ENCODE measurements around the gene SLC4A8.
"Not testable (repeated sequence)": the region's sequence is repeated elsewhere in the genome, so short reads cannot be mapped to it uniquely, and the experiment has no call there.

Gene SLC4A8

DNA sequence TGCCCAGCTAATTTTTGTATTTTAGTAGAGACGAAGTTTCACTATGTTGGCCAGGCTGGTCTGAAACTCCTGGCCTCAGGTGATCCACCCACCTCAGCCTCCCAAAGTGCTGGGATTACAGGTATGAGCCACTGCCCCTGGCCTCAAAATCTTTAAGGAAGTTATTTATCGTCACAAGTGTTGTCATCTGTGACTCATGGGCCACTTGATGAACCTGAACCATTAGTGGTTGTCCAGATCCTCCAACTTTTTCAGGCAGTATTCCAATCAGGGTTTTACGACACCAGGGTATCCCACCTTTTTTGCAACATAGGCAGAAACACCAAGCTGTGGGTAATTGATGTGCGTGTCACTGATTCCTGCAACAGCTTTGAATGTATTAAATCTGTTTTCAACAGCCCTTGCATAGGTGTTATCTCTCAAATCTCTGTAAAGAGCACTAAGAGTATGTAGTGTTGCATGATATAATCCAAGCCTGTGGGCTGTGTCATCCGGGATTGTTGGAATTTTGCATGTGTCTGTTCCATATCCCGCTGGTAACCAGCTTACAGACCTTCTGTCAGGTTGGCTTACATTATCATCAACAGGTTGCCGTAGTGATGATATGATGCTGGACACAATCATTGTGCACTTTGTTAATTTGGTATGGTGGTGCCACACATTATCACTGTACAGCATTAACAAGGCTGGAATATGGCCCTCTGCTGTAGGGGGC, 87.1 kb downstream of the SLC4A8 start:
- no peak overlapping the region for H3K27ac ChIP-seq
- TF ChIP-seq, protein P1, sequence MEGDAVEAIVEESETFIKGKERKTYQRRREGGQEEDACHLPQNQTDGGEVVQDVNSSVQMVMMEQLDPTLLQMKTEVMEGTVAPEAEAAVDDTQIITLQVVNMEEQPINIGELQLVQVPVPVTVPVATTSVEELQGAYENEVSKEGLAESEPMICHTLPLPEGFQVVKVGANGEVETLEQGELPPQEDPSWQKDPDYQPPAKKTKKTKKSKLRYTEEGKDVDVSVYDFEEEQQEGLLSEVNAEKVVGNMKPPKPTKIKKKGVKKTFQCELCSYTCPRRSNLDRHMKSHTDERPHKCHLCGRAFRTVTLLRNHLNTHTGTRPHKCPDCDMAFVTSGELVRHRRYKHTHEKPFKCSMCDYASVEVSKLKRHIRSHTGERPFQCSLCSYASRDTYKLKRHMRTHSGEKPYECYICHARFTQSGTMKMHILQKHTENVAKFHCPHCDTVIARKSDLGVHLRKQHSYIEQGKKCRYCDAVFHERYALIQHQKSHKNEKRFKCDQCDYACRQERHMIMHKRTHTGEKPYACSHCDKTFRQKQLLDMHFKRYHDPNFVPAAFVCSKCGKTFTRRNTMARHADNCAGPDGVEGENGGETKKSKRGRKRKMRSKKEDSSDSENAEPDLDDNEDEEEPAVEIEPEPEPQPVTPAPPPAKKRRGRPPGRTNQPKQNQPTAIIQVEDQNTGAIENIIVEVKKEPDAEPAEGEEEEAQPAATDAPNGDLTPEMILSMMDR (conservative IDR thresholded peaks at IDR 0.05), result no peak

DNA sequence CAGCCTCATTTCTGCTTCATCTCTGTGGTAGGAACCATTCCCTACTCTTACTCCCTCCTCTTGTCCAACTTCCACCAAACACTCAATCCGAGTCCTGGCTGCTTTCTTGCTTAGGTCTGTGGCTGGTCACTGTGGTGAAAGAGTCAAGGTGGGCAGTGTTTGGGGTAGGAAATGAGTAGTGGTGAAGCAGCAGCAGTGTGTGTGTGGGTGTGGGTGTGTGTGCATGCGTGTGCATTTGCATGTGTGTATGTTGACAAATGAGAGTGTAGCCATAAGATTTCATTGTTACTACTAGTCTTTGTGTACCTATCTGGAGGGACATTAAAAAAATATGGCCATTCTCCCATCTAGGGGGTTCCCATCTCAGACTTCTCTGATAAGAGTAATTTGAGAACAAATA, 87.8 kb downstream of the SLC4A8 start:
- H3K27ac ChIP-seq, result no peak overlapping the region
- TF ChIP-seq, protein P1 (conservative IDR thresholded peaks at IDR 0.05), result no peak

DNA sequence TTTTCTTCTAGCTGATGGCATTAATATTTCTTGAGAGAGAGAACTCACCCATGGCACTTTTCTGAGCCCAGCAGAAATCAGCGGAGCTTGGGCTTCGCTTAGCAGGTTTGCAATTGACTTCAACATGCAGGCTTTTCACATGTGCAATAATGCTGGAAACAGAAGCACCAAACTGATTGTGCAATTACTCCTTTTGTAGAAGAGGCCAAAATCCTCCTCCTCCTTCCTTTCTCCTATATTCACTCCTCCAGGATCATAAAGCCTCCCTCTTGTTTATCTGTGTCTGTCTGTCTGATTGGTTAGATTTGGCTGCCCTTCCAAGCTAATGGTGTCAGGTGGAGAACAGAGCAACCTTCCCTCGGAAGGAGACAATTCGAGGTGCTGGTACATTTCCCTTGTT, 90.4 kb downstream of the SLC4A8 start:
- H3K27ac ChIP-seq, result not testable (repeated sequence)

DNA sequence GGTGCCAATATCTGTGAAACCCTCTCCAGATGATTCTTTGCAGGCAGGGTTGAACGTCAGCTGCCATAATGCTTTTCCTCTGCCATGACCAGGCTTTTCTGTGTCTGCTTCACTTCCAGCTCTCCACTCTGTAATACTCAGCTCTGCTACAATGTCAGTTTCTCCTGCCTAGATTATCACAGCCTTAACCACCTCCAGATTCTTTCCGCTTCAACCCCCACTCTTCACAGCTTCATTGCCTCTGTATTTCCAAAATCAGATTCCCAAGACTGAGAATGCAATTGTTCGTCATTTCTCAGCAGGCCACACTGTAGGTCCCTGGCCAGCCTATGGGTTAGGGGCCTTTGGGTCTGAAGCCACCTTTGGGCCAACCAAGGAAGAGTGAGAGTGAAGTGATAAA, 92.7 kb downstream of the SLC4A8 start:
- TF ChIP-seq, protein P1 (conservative IDR thresholded peaks at IDR 0.05), result no peak
- H3K27ac ChIP-seq, result no peak overlapping the region

DNA sequence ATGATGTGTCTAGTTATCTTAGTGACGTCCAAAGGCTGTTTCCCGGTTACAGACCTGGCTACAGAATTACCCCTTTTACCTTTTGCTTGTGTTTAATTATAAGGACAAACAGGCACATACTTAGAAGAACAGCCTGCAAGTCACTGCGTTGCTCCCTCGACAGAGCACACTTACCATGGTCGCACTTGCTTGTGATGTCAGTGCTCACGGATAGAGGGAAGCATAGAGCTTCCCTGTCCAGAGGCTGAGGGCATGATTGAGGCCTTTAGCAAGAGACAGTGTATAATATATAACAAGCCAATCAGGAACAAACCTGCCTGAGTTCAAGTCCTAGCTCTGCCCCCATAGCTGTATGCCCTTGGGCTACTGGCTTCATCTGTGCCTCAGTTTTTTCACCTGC, 93.2 kb downstream of the SLC4A8 start:
- H3K27ac ChIP-seq, result no peak overlapping the region
- TF ChIP-seq, protein P1 (conservative IDR thresholded peaks at IDR 0.05), result no peak

DNA sequence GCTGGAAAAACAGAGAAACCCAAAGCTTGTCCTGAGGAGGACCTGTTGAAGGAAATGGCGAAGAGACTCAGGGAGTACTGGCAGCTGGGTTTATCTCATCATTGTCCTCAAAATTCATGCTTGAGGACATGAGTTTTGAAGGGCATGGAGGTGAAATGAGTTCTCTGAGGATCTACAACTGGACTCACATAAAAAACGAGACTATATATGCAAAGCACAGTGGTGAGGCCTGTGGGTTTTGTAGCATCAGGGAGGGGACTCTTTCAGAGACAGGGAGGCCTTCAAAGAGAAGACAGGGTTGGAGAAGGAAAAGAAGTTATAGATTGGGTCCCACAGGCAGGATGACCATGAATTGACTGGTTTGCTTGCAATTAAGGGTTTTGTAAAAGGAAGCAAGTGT, 95.1 kb downstream of the SLC4A8 start:
- TF ChIP-seq, protein P1 (conservative IDR thresholded peaks at IDR 0.05), result no peak

DNA sequence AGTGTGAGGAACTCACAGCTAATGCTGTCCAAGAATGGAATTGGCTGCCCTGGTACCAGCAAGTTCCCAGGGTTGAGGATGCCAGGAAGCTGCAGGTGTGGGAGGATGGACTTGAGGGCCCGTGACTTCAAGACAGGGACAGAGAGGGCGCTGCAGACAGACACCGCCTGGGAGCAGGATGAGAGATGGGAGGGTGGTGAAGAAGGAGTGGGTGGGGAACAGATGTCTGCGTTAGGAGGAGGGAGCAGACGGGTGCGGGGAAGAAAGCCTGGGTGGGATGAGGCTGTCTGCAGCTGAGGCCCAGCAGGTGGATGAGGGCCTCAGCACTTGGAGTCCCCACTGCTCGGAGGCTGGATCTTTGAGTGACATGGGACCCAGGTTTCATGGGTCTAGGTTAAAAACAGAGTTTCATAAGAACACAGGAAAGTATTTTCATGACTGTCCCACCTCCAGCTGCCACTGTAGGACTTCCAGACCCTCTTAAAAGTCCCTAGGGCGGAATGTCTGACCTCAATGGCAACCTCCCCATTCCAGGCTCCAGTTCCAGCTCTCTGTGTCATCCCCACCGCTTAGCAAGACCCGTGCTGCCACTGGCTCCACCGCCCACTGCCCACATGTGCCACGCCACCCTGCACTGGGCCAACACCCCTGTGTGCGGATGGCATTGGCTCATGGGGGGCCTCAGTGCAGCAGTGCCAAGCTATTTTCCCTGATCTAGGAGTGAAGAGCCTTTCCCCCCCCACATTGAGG, 96.1 kb downstream of the SLC4A8 start:
- H3K27ac ChIP-seq, result no peak overlapping the region
- TF ChIP-seq, protein P1 (conservative IDR thresholded peaks at IDR 0.05), result no peak

More for the DNA sequence above, 95.1 kb downstream of the SLC4A8 start:
- H3K27ac ChIP-seq, result no peak overlapping the region

Data from VCaP (cell line).